T47D (cell line): ENCODE results near the gene TIMP2.
"Not testable (repeated sequence)": the region's sequence is repeated elsewhere in the genome, so short reads cannot be mapped to it uniquely, and the experiment has no call there.

Experiments
- DNase-seq, 2 experiments: peaks; one replicate each; pipeline versions ENCODE4 v3.0.0 to v3.0.0-alpha.2; 2011 to 2012; ENCODE audit warnings: low read depth in 1 of 2, low spot score in 1 of 2
- JUND ChIP-seq: IDR thresholded peaks from 2 replicates; pipeline ENCODE4 v1.6.1; 2012; ENCODE audit warnings: low read depth
- in situ Hi-C: cut with HindIII; loops from 2 replicates; pipeline ENCODE4 v1.10.0; 2016; ENCODE audit warnings: low sequenced_read_pairs, low pct_unique_long_range_greater_than_20kb

The TIMP2 gene

DNA sequence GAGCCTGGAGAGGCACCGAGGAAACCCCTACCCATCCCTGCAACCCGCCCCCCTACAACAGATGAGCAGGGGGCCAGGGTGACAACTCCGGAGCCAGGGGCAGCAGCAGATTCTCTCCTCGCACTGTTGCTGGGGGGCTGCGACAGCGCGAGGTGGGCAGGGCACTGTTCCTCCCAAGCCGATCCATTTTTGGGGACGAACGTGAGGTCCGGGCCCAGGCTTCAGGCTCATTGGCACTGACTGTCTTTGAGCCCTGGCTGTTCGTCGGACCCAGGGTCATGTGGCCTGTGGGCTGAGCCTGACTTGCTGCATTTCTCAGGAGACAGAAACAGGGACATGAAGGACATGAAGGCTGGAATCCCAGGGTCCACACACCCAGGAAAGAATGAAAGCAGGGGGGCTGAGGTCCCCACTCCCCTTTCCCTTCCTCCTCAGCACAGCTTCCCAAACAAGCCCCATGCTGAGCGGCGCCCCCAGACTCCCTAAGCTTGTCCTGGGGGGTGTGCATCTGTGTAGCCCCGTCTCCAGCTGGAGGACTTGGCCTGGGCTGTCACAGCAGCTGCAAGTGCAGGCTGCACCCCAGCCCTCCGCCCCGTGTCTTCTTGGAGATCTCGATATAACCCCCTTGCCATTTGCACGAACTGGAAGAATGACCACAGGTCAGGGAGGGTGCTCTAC, 40.9 kb downstream of the TIMP2 start:
- in situ Hi-C loops = no loop called here
- no peak for TF ChIP-seq JUND

DNA sequence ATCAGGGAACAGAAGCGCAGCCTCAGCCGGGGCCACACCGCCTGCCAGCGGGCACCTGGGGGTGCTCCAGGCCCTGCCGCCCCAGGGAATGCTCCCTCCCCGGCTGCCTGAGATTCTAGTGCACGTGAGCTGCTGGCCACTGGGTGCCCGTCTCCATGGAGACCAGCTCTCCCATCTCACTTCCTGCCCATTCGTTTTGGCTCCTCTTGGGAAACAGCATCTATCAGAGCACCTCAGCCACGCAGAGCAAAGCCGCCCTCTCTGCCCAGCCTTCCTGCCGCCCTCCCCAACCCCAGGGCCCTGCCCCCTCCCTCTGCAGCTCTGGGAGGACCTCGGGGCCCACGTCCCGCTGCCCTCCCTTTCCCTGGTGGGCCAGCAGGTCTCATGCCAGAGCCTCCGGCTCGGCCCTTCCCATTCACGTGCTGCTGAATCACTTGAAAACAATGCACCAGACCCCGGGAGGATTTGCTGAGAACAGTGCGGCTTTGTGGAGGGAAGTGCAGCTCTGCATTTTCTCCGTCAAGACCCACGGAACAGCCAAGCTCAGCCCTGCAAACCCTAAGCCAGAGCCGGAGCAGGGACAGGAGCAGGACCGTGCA, 41.6 kb downstream of the TIMP2 start:
- TF ChIP-seq JUND = no peak
- in situ Hi-C loops = no loop called here
- peak in 1 of 2 experiments; percentile 23 for DNase-seq

More for the DNA sequence above, 40.9 kb downstream of the TIMP2 start:
- DNase-seq = no peak

DNA sequence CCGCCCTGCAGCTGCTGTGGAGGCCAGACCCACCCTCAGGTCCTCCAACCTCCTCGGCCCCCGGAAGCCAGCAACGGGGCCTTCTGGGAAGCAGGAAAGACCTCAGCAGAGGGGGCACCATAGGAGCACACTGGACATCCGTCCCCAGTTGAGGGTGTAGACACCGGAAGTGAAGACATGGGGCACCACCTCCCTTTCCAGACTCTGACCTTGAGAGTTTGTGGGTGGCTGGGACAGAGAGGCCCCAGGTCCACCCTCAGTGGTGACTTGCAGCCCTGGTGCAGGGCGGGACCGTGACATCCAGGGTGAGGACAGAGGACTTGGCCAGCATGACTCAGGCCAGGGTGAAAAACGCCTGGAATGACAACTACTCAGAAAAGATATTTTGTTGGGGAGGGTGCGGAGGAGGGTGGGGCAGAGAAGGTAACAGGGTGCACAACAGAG, 42.1 kb downstream of the TIMP2 start:
- in situ Hi-C loops = no loop called here
- no peak for DNase-seq
- no peak for TF ChIP-seq JUND

DNA sequence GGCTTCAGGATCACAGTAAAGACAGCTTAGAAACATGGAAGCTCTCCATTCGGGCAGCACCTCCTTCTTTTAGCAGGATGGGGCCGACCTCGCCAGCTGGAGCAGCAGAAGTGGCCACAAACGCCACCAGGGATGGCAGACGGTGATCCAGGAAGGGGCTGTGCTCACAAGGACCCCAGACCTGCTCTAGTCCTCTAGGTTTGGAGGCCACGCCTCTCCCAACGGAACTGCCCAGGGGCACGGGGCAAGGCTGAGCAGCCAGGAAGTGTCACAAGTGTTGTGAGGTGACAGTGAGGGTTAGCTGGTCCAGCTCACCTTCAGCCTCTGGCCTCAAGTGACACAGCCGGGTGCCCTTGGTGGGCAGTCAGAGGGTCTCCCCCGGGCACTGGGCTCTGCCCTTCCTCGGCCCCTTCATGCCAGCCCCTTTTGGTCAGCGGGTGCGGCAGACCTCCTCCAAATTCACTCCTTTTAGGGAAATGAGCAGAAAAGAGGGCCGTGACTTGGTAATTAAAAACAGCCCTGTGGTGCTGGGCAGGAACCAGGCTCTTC, 42.6 kb downstream of the TIMP2 start:
- TF ChIP-seq JUND = no peak
- no peak for DNase-seq
- in situ Hi-C loops = no loop called here

DNA sequence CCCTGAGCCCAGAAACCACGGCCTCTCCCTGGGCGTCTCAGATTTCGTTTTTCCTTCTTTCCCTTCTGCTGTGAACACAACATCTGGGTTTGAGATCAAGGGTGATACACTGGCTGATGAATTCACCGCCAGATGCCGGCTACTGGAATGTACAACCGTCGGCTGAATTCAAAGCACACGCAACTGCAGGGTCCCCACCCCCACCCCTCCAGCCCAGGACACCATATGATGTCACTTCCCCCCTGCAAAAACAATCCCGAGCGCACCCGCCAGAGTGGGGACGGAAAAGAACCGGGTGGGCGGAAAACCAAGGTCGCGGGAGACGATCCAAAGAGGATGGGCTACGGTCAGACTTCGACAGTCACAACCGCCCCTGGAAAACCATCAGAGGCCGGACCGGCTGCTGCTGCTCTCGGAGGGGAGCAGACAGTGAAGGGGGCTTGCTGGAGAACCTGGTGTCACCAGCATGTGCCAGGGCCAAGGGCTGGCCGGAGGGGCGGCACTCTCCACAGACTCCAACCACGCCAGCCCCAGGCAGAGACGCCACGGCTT, 45.5 kb downstream of the TIMP2 start:
- no peak for DNase-seq
- TF ChIP-seq JUND = no peak
- in situ Hi-C loops = no loop called here

DNA sequence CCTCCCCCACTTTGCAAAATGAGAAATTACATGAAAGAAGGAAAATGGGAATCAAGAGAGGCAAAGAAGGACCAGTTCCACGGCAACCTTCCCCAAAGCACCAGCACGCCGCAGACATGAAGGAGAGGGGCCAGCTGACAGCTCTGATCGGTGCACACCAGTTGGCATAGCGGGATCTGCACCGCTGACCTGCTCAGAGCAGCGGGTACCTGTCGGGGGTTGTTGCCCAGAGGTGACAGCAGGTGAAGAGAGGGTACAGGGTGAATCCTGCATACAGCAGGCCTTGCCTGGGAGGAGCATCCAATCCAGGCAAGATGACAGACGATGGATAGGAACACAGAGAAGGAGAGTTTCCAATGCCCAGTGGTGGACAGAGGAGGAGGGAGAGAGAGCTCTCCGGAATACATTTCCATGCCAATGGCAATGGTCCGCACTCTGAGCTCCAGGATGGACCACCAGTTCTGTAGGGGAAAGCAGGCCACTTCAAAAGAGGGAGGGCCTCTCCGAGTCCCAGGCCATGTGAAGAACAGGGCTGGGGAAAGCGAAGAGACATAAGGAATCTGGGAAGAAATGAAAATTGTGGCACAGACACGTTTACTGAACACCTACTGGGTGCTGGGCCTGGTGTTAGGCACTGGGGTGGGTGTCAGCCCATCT, 46.2 kb downstream of the TIMP2 start:
- no peak for DNase-seq
- TF ChIP-seq JUND = no peak
- in situ Hi-C loops = no loop called here

DNA sequence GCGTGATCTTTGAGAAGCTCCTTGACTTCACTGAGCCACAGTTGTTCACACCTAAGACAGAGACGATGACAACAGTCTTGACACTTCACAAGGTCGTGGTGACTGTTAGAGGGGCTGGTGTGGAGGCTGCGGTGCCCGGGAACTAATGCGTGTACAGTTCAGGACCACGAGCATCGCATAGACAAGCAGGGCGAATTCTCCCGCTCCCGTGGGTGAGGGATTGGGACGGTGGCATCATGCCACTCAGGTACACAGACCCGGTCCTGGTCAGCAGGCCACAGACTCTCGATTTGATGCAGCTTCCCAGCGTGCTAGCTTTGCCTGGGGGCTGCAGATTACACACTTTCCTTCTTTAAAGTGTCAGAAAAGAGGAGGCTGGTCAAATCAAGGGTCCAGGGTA, 46.9 kb downstream of the TIMP2 start:
- TF ChIP-seq JUND = no peak
- DNase-seq = no peak
- in situ Hi-C loops = no loop called here

DNA sequence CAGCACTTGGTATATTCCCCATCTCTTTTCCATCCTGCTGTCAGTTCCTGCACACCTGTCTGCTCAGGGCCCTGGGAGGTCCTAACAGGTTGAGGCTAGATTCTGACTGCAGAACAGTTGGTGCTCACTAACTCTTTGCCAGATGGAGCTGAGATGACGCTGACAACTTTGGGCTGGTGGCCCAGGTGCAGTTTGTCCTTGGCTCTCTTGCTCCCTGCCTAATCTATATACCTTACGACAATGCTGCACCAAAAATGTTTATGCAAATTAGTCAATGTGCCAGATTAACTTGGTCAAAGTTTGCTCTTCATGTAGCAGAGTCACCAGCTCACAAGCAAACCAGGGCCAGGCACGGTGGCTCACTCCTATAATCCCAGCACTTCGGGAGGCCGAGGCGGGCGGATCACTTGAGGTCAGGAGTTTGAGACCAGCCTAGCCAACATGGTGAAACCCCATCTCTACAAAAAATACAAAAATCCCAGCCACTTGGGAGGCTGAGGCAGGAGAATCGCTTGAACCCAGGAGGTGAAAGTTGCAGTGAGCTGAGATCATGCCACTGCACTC, 48.2 kb downstream of the TIMP2 start:
- in situ Hi-C loops, DNase-seq: not testable (repeated sequence)

DNA sequence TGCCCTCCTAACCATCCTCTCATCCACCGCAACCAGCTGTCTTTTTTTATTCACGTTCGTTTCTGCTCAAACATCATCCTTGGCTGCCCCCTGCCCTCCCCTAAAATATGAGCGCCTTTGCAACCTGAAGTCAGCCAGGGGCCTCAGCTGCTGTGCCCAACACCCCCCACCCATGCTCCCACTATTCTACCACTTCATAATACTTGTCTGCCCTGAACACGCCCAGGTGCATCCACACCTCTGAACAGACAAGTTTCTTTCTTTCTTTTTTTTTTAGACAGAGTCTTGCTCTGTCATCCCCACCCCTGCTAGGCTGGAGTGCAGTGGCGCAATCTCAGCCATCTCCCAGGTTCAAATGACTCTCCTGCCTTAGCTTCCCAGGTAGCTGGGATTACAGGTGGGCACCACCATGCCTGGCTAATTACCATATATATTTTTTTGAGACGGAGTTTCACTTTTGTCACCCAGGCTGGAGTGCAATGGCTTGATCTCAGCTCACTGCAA, 49.0 kb downstream of the TIMP2 start:
- DNase-seq = no peak
- TF ChIP-seq JUND = no peak
- in situ Hi-C loops = no loop called here

DNA sequence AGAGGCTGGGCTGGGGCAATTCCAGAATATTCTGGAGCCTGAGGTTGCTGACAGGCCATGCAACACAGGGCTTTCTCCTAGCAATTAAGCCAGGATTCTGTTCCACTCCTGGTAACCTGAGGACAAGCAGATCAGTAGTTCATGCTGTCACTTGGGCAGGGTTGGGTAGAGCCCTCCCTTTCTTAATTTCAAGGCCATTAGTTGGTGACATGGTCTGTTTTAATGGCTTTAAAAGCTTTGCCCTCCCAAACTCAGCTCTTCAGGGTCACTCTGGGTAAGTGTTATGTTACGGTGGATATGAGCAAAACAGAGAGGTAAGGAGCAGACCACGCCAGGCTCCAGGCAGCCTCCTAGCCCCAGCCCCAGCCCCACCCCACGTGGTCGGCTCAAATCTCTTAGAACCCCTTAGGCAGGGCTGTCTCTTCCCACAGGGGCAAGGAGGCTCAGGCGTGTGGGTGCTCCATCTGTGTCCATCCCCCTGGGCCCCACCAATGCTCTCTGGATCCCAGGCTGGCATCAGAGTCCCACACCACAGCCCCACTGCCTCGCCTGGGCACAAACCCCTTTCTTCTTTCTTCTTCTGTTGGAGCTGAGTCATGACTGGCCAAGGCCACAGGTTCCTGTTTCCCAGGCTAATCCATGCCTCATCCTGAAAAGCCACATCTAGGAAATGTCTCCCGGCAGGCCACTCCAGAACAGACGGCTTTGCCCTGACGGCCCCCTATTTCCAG, 49.7 kb downstream of the TIMP2 start:
- in situ Hi-C loops = no loop called here
- no peak for TF ChIP-seq JUND
- no peak for DNase-seq

DNA sequence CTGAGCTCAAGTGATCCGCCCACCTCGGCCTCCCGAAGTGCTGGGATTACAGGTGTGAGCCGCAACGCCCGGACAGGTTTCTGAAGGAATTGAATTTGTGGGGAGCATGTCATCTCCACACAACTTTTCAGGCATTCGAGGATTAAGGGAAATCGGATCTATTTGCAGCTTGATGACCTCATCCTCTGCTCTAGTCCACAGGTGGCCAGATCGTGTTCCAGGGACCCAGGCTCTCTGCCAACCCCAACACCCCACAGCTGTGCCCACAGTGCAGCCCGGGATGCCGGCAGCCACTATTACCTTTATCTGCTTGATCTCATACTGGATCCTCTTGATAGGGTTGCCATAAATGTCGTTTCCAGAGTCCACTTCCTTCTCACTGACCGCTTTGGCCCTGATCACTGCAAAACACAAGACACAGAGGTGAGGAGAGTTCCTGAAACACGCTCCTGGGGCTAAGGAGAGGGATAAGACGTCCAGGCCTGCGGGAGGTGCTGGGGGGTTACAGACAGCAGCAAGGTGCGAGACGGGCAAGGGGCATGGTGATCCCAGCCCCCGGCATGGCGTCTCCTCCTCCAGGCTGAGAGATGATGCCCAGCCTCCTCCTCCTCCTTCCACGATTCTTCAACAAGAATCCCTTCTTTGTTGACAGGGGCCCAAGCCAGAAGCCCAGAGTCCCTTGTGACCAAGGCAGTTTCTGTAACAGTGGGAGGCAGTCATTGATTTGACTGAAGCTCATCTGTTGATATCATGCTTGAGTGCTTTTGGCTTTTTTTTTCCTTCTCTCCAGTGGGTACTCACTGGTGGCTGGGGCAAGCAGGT, 51.5 kb downstream of the TIMP2 start:
- peak in 1 of 2 experiments; percentile 33 for DNase-seq
- in situ Hi-C loops = no loop called here
- TF ChIP-seq JUND = no peak
